GM18517 (cell line): ENCODE results near the gene FBXO17.
"Not testable (repeated sequence)": the region's sequence is repeated elsewhere in the genome, so short reads cannot be mapped to it uniquely, and the experiment has no call there.

Experiments used
- ATAC-seq: cut with Tn5 transposase; IDR thresholded peaks from one replicate; pipeline ENCODE4 v1.9.1; 2021; ENCODE audit warnings: mild to moderate bottlenecking, moderate library complexity; ENCODE audit not compliant: unreplicated experiment

FBXO17 gene

GRCh38 chr19:38945562-38946228 lies 29.8 kb downstream of the FBXO17 start:
- ATAC-seq, result no peak

GRCh38 chr19:38944981-38945506 lies 30.5 kb downstream of the FBXO17 start:
- ATAC-seq, result no peak

GRCh38 chr19:38942471-38943181 lies 32.9 kb downstream of the FBXO17 start:
- ATAC-seq, result no peak

GRCh38 chr19:38941979-38942378 lies 33.6 kb downstream of the FBXO17 start:
- ATAC-seq, result no peak

GRCh38 chr19:38941466-38941865 lies 34.1 kb downstream of the FBXO17 start:
- not testable (repeated sequence) for ATAC-seq

GRCh38 chr19:38939957-38940356 lies 35.6 kb downstream of the FBXO17 start:
- ATAC-seq, result no peak

GRCh38 chr19:38933544-38933943 lies 42.0 kb downstream of the FBXO17 start:
- ATAC-seq, result no peak

GRCh38 chr19:38932425-38933179 lies 42.9 kb downstream of the FBXO17 start:
- ATAC-seq, result no peak

GRCh38 chr19:38931521-38931793 lies 44.1 kb downstream of the FBXO17 start:
- no peak for ATAC-seq

GRCh38 chr19:38930776-38931520 lies 44.6 kb downstream of the FBXO17 start, which contains the start of gene MRPS12:
TSS of gene MRPS12 (plus strand) at chr19:38930944. CDS start at chr19:38931295, 351 bp downstream.
- peak; percentile 94 for ATAC-seq

GRCh38 chr19:38929929-38930775 lies 45.4 kb downstream of the FBXO17 start, which contains the start of gene SARS2:
TSS of gene SARS2 (minus strand) at chr19:38930763. CDS start at chr19:38930736, 27 bp downstream.
- peak; percentile 71 for ATAC-seq

GRCh38 chr19:38928391-38929001 lies 47.0 kb downstream of the FBXO17 start:
- no peak for ATAC-seq

- ATAC-seq, result no peak
These were observed 51.2 kb downstream of the FBXO17 start for GRCh38 chr19:38924388-38924787.

- ATAC-seq, result no peak
These were observed 53.1 kb downstream of the FBXO17 start for GRCh38 chr19:38922482-38922881.

- no peak for ATAC-seq
These were observed 53.9 kb downstream of the FBXO17 start for GRCh38 chr19:38921420-38922274.

GRCh38 chr19:38920602-38921419 lies 54.7 kb downstream of the FBXO17 start:
- ATAC-seq, result no peak

- ATAC-seq, result no peak
These were observed 55.5 kb downstream of the FBXO17 start for GRCh38 chr19:38919837-38920601.
